Measurements from ENCODE around the gene LONRF2. TPM values are rescaled to one million over a fixed set of nuclear protein-coding genes. Genes with fewer than 3 reads are reported as not detected.

The LONRF2 gene
- total RNA-seq, 1 experiment from 2014 or later, result not detected

Other genes starting within 250 kb of the LONRF2 start
- gene AFF3, start 179.9 kb downstream of the LONRF2 start, total RNA-seq (2014; rRNA removed; shearing (Covaris generic)), result 0.18 TPM in 1 of 2 replicates, not detected in the other
- 18.6 and 19.0 TPM in 2 replicates for gene CHST10, start 95.2 kb upstream of the LONRF2 start, total RNA-seq (2014; rRNA removed; shearing (Covaris generic))
- gene NMS, start 148.0 kb upstream of the LONRF2 start, total RNA-seq (2014; rRNA removed; shearing (Covaris generic)), result not detected in 2 replicates
- gene PDCL3, start 240.5 kb upstream of the LONRF2 start, total RNA-seq (2014; rRNA removed; shearing (Covaris generic)), result 30.2 and 33.9 TPM in 2 replicates